HCT116 (cell line): ENCODE measurements around the gene BPTF.

Experiments
- CTCF ChIP-seq, 3 experiments: fragments of 200-600 bp in 1 of 3; sonication (generic) in 1 of 3; IDR thresholded peaks in 2 of 3; conservative IDR thresholded peaks in 1 of 3; 2 replicates each; pipeline ENCODE4 v1.5.1; 2012 to 2017; ENCODE audit warnings: low read depth in 2 of 3, low read length in 2 of 3, antibody characterized with exemption in 1 of 3, borderline replicate concordance in 1 of 3, control low read depth in 1 of 3, mild to moderate bottlenecking in 1 of 3, mixed read lengths in 1 of 3, mixed run types in 1 of 3, moderate library complexity in 1 of 3; ENCODE audit not compliant: insufficient read depth in 1 of 3
- EZH2 ChIP-seq: fragments of 200-600 bp; sonication (generic); IDR thresholded peaks from 2 replicates; pipeline ENCODE4 v1.6.1; 2017; ENCODE audit warnings: antibody characterized with exemption, mixed run types
- POLR2A ChIP-seq: IDR thresholded peaks from 2 replicates; pipeline ENCODE4 v1.7.0; 2011; ENCODE audit warnings: borderline replicate concordance; ENCODE audit not compliant: insufficient read depth, insufficient read length; ENCODE audit errors: extremely low read depth
- POLR2AphosphoS5 ChIP-seq: IDR thresholded peaks from 2 replicates; pipeline ENCODE4 v1.6.1; 2011; ENCODE audit warnings: mild to moderate bottlenecking, low read depth, low read length, moderate library complexity
- REST ChIP-seq: IDR thresholded peaks from 2 replicates; pipeline ENCODE4 v1.6.1; 2012; ENCODE audit warnings: low read depth

- TF ChIP-seq CTCF (IDR thresholded peaks at IDR 0.05 in 2 of 3, conservative IDR thresholded peaks at IDR 0.05 in 1 of 3; ENCODE audit: borderline replicate concordance in 1 of 3, insufficient read depth in 1 of 3, low read depth in 2 of 3, low read length in 2 of 3) (no peak), POLR2A (no peak), POLR2AphosphoS5 (no peak), REST (no peak), EZH2 (no peak)
Observed at GRCh38 chr17:67838538-67838937, 13.2 kb downstream of the BPTF start.
